Heart right ventricle (tissue), 16 donors: ENCODE measurements around the gene NUDT9. TPM values are rescaled to one million over a fixed set of nuclear protein-coding genes. Genes with fewer than 3 reads are reported as not detected.
"Not testable (repeated sequence)": the region's sequence is repeated elsewhere in the genome, so short reads cannot be mapped to it uniquely, and the experiment has no call there.

Experiments used
- ATAC-seq, 8 donors: fragments of 200-7000 bp; cut with Tn5 transposase; one replicate each; pipeline ENCODE4 v1.9.1; 2020; ENCODE audit warnings: mild to moderate bottlenecking in 8 of 8, moderate library complexity in 8 of 8, moderate number of reproducible peaks in 1 of 8
- DNase-seq, 2 donors: peaks; one replicate each; pipeline ENCODE4 v3.0.0-alpha.2; 2020
- H3K27ac ChIP-seq, 10 donors: fragments of 200-600 bp; sonication (generic) in 2 of 10; one replicate each; pipeline versions ENCODE4 v1.5.0 to v1.8.0; 2020 to 2022; ENCODE audit warnings: mild to moderate bottlenecking in 3 of 10
- H3K27me3 ChIP-seq, 7 donors: fragments of 200-600 bp; one replicate each; pipeline ENCODE4 v1.8.0; 2021 to 2022; ENCODE audit warnings: mild to moderate bottlenecking in 2 of 7
- H3K36me3 ChIP-seq, 9 donors: fragments of 200-600 bp; sonication (generic) in 1 of 9; one replicate each; pipeline versions ENCODE4 v1.5.0 to v1.8.0; 2020 to 2022; ENCODE audit warnings: mild to moderate bottlenecking in 2 of 9
- H3K4me1 ChIP-seq, 9 donors: fragments of 200-600 bp; sonication (generic) in 1 of 9; one replicate each; pipeline versions ENCODE4 v1.5.0 to v1.8.0; 2020 to 2022; ENCODE audit warnings: mild to moderate bottlenecking in 4 of 9
- H3K4me3 ChIP-seq, 10 donors: fragments of 200-600 bp; sonication (generic) in 2 of 10; one replicate each; pipeline versions ENCODE4 v1.5.0 to v1.8.0; 2020 to 2022; ENCODE audit warnings: mild to moderate bottlenecking in 7 of 10, moderate library complexity in 2 of 10
- H3K9me3 ChIP-seq, 11 donors: fragments of 200-600 bp in 10 of 11; sonication (generic) in 2 of 11; one replicate each; pipeline versions ENCODE4 v1.5.0 to v1.8.0; 2013 to 2022; ENCODE audit warnings: mild to moderate bottlenecking in 2 of 11, control low read depth in 1 of 11, moderate library complexity in 1 of 11
- WGBS, 2 donors: extraction: QIAGEN DNeasy Blood & Tissue Kit; methylation state at CpG; one replicate each; pipeline ENCODE4 v1.1.7; 2013; ENCODE audit warnings: inconsistent platforms in 1 of 2; 5-methylcytosine and 5-hydroxymethylcytosine counted together
- intact Hi-C, 10 donors: fragments of 100-400 bp; cut with DNase I; formaldehyde crosslinking; loops; one replicate each; pipeline versions ENCODE4 v1.11.1 to v1.14.2; 2022
- polyA plus RNA-seq, 2 donors: library from polyadenylated mRNA; stranded (reverse); fragments of 200-250 nt; gene quantifications; one replicate each; pipeline ENCODE4 v1.2.3, GENCODE V29; 2013
- total RNA-seq, 10 donors: library from RNA; stranded (reverse); fragmentation: NEBNext Ultra II Directional in 3 of 10; extraction: Animal tissue kit (Norgen Biotek cat#: 25700) in 3 of 10; gene quantifications; one replicate each; pipeline versions ENCODE4 v1.2.1 to v1.2.4, GENCODE V29; 2021 to 2023
- TF ChIP-seq, protein P1 (sequence below), 9 donors: fragments of 200-600 bp; sonication (generic) in 2 of 9; IDR thresholded peaks; one replicate each; pipeline versions ENCODE4 v1.5.0 to v1.8.0; 2021 to 2022; ENCODE audit warnings: antibody characterized with exemption in 9 of 9, mild to moderate bottlenecking in 5 of 9, moderate library complexity in 1 of 9
- donor health status: Arrhythmogenic right ventricular cardiomyopathy.
- donor health status: ischemic (EF 13 %, LVEDD 7.1; RV severe dilation, severe dysfunction).
- donor health status: healthy with polysubstance abuse.
- donor health status: DM: no; HTN: yes; CAD: no.
- donor health status: DM: no; HTN: no; CAD: no.
- donor health status: ischemic (EF 25% LVEDD 6.9; RV normal size, moderate dysfunction).
- donor health status: ischemic (EF 25% LVEDD 5.7; RV mildly dilated, moderate dysfunction).
- donor health status: healthy.
- donor health status: DM: yes; HTN: yes; CAD: no.
- donor health status: Ischemic cardiomyopathy.
- donor health status: ischemic (EF 35%, LVEDD 5.7; RV mildly dilated, moderate dysfunction).
- donor health status: nonischemic (EF 11% LVEDD 7.7; RV severe dilation, severe dysfunction).
- donor health status: DM: yes; HTN: yes; CAD: no.
- donor health status: PGD.
- donor health status: ischemic (EF 29% LVEDD 5.4; RV normal size, mild dysfunction).
- donor health status: nonischemic (EF 23%, LVEDD 6.1; RV moderate dilation, normal function).

The NUDT9 gene
- total and polyA plus RNA-seq, 12 donors = 24.1 to 56.0 (median 29.2) TPM

DNA sequence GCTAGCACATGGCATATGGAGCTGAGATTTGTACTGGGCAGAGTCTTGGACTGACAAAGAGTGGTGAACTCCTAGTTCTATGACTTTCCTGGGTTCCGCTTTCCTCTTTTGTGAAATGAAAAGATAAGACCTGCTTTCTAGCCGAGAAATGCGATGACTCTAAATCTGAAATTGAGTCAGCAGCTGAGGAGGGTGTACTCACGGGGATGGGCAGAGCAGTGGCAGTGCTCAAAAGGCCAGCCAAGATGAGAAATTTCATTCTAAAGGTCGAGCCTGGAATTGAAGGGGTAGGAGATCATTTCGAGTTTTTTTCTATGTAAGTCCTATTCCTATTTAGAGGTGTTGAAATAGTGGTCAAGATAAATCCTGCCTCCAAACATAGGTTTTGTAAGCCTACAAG lies 47.0 kb downstream of the NUDT9 start:
- no peaks in the 10 kb centered on the region for H3K9me3 ChIP-seq
- ATAC-seq (peak in 2 of 8 donors; percentile 52 to 59), DNase-seq (no peak)
- intact Hi-C loops = loop anchor here in 8 of 10 donors (5.0 to 10.0 kb wide), 6 partner anchors 92 to 375 kb away; no protein-coding TSS in a partner anchor
- 64 to 68% methylated on average over 6 of the region's 6 CpGs for WGBS, 2 donors
- H3K4me1 ChIP-seq = peaks cover 0 to 14% (median 0%) of the 10 kb centered on the region in 9 donors
- H3K27me3 ChIP-seq = no peaks in the 10 kb centered on the region
- peak overlapping the region in 2 of 10 donors; percentile 10 to 19 for H3K27ac ChIP-seq
- H3K36me3 ChIP-seq = peaks cover 0 to 41% (median 5%) of the 10 kb centered on the region in 9 donors
- H3K4me3 ChIP-seq = no peak overlapping the region
- TF ChIP-seq, protein P1, sequence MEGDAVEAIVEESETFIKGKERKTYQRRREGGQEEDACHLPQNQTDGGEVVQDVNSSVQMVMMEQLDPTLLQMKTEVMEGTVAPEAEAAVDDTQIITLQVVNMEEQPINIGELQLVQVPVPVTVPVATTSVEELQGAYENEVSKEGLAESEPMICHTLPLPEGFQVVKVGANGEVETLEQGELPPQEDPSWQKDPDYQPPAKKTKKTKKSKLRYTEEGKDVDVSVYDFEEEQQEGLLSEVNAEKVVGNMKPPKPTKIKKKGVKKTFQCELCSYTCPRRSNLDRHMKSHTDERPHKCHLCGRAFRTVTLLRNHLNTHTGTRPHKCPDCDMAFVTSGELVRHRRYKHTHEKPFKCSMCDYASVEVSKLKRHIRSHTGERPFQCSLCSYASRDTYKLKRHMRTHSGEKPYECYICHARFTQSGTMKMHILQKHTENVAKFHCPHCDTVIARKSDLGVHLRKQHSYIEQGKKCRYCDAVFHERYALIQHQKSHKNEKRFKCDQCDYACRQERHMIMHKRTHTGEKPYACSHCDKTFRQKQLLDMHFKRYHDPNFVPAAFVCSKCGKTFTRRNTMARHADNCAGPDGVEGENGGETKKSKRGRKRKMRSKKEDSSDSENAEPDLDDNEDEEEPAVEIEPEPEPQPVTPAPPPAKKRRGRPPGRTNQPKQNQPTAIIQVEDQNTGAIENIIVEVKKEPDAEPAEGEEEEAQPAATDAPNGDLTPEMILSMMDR (IDR thresholded peaks at IDR 0.05) = no peak

GRCh38 chr4:87476934-87477333 lies 54.6 kb downstream of the NUDT9 start:
- peak overlapping the region in 5 of 10 donors; percentile 11 to 68 (median 19) for H3K27ac ChIP-seq
- ATAC-seq (peak in 2 of 8 donors; percentile 39 to 66), DNase-seq (no peak)
- H3K4me3 ChIP-seq = no peak overlapping the region
- H3K9me3 ChIP-seq = no peaks in the 10 kb centered on the region
- H3K36me3 ChIP-seq = peaks cover 0 to 100% (median 24%) of the 10 kb centered on the region in 9 donors
- H3K27me3 ChIP-seq = no peaks in the 10 kb centered on the region
- TF ChIP-seq, protein P1 (IDR thresholded peaks at IDR 0.05) = no peak
- 74 to 82% methylated on average over 3 of the region's 3 CpGs for WGBS, 2 donors
- intact Hi-C loops = loop anchor here in 1 of 10 donors (10.0 kb wide), 1 partner anchor 368 kb away; no protein-coding TSS in a partner anchor
- H3K4me1 ChIP-seq = peaks cover 0 to 33% (median 0%) of the 10 kb centered on the region in 9 donors

DNA sequence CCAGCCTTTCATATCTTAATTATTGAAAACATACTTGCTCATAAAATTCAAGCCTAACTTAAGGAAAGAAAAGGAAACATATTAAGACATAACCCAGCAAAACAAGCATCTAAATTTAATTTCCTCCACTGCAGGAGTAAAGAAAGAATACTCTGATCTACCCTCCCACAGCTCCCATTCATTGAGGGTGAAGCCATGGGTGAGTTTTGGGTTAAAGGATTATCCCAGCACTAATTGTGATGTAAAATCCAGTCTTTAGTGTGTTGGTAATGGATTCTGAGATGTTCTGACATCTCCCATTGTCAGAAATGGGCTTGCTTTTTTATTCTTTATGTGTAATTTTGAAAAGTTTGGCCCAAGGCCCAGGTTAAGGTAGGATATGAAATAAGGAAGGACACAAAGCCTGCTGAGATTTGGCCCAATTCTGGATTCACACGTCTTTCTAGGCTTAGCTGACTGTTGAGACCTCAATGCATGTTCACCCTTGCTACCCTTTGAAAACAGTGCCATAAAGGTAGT lies 56.4 kb downstream of the NUDT9 start:
- peaks cover 0 to 100% (median 18%) of the 10 kb centered on the region in 9 donors for H3K36me3 ChIP-seq
- peaks cover 0 to 43% (median 0%) of the 10 kb centered on the region in 9 donors for H3K4me1 ChIP-seq
- H3K9me3 ChIP-seq = peaks cover 0 to 6% (median 0%) of the 10 kb centered on the region in 11 donors
- intact Hi-C loops = loop anchor here in 1 of 10 donors (10.0 kb wide), 1 partner anchor 366 kb away; no protein-coding TSS in a partner anchor
- no peaks in the 10 kb centered on the region for H3K27me3 ChIP-seq
- peak overlapping the region in 1 of 10 donors; percentile 45 for H3K27ac ChIP-seq
- no peak overlapping the region for H3K4me3 ChIP-seq
- no peak for DNase-seq
- TF ChIP-seq, protein P1 (IDR thresholded peaks at IDR 0.05) = no peak
- ATAC-seq = no peak
- 54 to 59% methylated on average over 1 of the region's 1 CpG for WGBS, 2 donors

DNA sequence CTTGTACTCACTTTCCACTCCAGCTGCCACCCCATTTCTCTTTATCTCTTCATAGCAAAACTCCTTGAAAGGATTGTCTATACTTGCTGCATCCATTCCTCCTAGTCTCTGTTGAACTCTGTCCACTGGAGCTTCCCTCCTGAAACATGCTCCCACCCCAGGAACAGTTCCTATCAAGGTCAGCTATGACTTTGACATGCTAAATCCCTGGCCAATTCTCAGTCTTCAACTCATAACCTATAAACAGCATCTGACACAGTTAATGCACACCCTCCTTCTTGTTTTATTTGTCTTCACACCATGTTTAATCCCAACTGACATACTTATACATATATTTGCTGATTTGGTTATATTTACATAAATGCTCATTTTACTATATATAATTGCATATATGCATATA lies 59.0 kb downstream of the NUDT9 start:
- peak in 1 of 8 donors; percentile 52 for ATAC-seq
- intact Hi-C loops = no loop called here

DNA sequence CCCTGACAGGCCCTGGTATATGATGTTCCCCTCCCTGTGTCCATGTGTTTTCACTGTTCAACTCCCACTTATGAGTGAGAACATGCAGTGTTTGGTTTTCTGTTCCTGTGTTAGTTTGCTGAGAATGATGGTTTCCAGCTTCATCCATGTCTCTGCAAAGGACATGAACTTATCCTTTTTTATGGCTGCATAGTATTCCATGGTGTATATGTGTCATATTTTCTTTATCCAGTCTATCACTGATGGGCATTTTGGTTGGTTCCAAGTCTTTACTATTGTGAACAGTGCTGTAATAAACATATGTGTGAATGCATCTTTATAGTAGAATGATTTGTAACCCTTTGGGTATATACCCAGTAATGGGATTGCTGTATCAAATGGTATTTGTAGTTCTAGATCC lies 60.9 kb downstream of the NUDT9 start:
- Histone ChIP-seq H3K9me3 (peaks cover 0 to 20% (median 0%) of the 10 kb centered on the region in 11 donors), H3K36me3 (peaks cover 0 to 75% (median 14%) of the 10 kb centered on the region in 9 donors), H3K27ac (peak overlapping the region in 2 of 10 donors; percentile 17 to 22), H3K4me1 (peaks cover 0 to 32% (median 0%) of the 10 kb centered on the region in 9 donors)
- DNase-seq, H3K27me3 ChIP-seq, ATAC-seq, intact Hi-C loops, H3K4me3 ChIP-seq: not testable (repeated sequence)

More for the DNA sequence above, 59.0 kb downstream of the NUDT9 start:
- no peak overlapping the region for H3K4me3 ChIP-seq
- peaks cover 0 to 83% (median 18%) of the 10 kb centered on the region in 9 donors for H3K36me3 ChIP-seq
- H3K9me3 ChIP-seq = peaks cover 0 to 20% (median 0%) of the 10 kb centered on the region in 11 donors
- H3K4me1 ChIP-seq = peaks cover 0 to 43% (median 0%) of the 10 kb centered on the region in 9 donors
- no peak for DNase-seq
- H3K27ac ChIP-seq = peak overlapping the region in 1 of 10 donors; percentile 74
- TF ChIP-seq, protein P1 (IDR thresholded peaks at IDR 0.05) = no peak
- H3K27me3 ChIP-seq = no peaks in the 10 kb centered on the region

- peaks cover 5 to 50% (median 26%) of the 10 kb centered on the region in 9 donors for H3K4me1 ChIP-seq
- not testable (repeated sequence) for H3K4me3 ChIP-seq, DNase-seq, H3K27me3 ChIP-seq
- intact Hi-C loops = loop anchor here in 1 of 10 donors (5.0 kb wide), 1 partner anchor 34 kb away; no protein-coding TSS in a partner anchor
- H3K36me3 ChIP-seq = peaks cover 0 to 75% (median 40%) of the 10 kb centered on the region in 9 donors
- H3K9me3 ChIP-seq = peaks cover 0 to 20% (median 0%) of the 10 kb centered on the region in 11 donors
- ATAC-seq = peak in 2 of 8 donors; percentile 43 to 63
- WGBS, 2 donors = 51 to 63% methylated on average over 4 of the region's 4 CpGs
- H3K27ac ChIP-seq = peak overlapping the region; percentile 19 to 80 (median 62)
Observed at GRCh38 chr4:87488666-87489065, 66.3 kb downstream of the NUDT9 start.
